SH-SY5Y (cell line): Measurements from ENCODE around the gene GSPT1.

Source experiments
- GATA2 ChIP-seq: IDR thresholded peaks from 2 replicates; pipeline ENCODE4 v1.6.1; 2011; ENCODE audit warnings: mild to moderate bottlenecking, low read depth, low read length
- GATA3 ChIP-seq: IDR thresholded peaks from 2 replicates; pipeline ENCODE4 v1.6.1; 2011; ENCODE audit warnings: low read depth, mild to moderate bottlenecking, low read length, moderate library complexity

GRCh38 chr16:11843206-11843605 is 72.5 kb downstream of the GSPT1 start:
- no peak for TF ChIP-seq GATA3
- TF ChIP-seq GATA2, result no peak
